Mammary epithelial cell (primary cell): ENCODE measurements around the gene KIF5B.

Source experiments
- CTCF ChIP-seq, 2 donors: IDR thresholded peaks in 1 of 2; conservative IDR thresholded peaks in 1 of 2; 2 replicates each; pipeline ENCODE4 v1.5.1; 2011 to 2012; ENCODE audit warnings: inconsistent platforms in 2 of 2, low read length in 2 of 2, mild to moderate bottlenecking in 2 of 2, control low read depth in 1 of 2, low read depth in 1 of 2; ENCODE audit not compliant: insufficient read depth in 1 of 2; ENCODE audit errors: extremely low read depth in 1 of 2
- EZH2 ChIP-seq: IDR thresholded peaks from 2 replicates; pipeline ENCODE4 v1.6.1; 2012; ENCODE audit warnings: low read length, inconsistent platforms, borderline replicate concordance

- TF ChIP-seq CTCF (conservative IDR thresholded peaks at IDR 0.05 in 1 of 2, IDR thresholded peaks at IDR 0.05 in 1 of 2; ENCODE audit: extremely low read depth in 1 of 2, insufficient read depth in 1 of 2, low read depth in 1 of 2, low read length in 2 of 2) (no peak), EZH2 (no peak)
Observed at GRCh38 chr10:32068569-32068968, 12.3 kb upstream of the KIF5B start.
